GM18502 (cell line): Measurements from ENCODE around the gene COL20A1.
"Not testable (repeated sequence)": the region's sequence is repeated elsewhere in the genome, so short reads cannot be mapped to it uniquely, and the experiment has no call there.

ENCODE experiments used
- ATAC-seq: cut with Tn5 transposase; IDR thresholded peaks from one replicate; pipeline ENCODE4 v1.9.1; 2021; ENCODE audit warnings: mild to moderate bottlenecking; ENCODE audit not compliant: unreplicated experiment, poor library complexity

COL20A1 gene

GRCh38 chr20:63329331-63330083 is 36.5 kb downstream of the COL20A1 start:
- ATAC-seq, result no peak

- no peak for ATAC-seq
Observed at GRCh38 chr20:63330084-63330760, 37.2 kb downstream of the COL20A1 start.

DNA sequence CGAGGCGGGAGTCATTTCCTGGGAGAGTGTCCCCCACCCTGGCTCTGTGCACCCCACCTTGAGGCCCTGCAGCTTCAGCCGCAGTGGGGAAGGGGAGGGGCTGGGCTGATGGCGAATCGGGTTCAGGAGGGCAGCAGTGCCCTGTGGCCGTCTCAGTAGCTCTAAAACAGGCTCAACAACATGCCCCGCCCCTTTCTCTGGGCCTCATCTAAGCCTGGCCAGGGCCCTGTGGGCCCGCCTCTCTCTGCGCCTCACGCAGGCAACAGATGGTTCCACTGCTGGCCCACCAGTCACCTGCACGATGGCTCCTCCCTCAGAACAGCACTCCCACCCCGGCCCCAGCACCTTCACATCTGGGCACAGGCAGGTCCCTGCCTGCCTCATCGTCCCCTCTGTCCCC is 38.0 kb downstream of the COL20A1 start:
- no peak for ATAC-seq

DNA sequence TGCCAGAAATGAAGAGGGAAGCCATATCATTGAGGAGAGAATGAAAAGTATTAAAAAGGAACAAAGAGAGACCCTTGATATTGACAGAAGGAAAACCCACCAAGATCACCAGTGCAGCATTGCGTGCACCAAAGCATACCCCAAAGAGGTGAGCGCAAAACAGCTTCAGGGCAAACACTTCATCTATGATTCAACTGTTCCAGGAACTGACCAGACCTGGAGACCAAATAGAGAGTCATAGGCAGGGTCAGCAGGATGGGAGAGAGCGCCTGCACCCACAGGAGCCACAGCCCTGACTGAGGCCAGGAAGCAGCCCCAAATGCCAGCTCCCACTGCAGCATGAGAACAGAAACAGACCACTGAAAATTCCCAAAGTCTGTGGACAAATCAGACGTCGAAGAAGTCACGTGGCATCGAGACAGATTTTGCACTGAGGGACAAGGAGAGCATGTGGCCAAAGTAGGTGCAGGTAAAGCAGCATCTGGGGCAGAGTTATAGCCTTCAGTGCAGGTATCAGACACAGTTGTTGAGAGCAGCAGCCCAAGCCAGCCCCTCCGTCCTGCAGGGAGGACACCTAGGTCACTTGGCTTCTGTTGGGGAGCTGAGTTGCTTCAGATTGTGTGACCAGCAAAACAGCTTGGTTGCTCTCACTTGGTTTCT is 38.9 kb downstream of the COL20A1 start:
- no peak for ATAC-seq

DNA sequence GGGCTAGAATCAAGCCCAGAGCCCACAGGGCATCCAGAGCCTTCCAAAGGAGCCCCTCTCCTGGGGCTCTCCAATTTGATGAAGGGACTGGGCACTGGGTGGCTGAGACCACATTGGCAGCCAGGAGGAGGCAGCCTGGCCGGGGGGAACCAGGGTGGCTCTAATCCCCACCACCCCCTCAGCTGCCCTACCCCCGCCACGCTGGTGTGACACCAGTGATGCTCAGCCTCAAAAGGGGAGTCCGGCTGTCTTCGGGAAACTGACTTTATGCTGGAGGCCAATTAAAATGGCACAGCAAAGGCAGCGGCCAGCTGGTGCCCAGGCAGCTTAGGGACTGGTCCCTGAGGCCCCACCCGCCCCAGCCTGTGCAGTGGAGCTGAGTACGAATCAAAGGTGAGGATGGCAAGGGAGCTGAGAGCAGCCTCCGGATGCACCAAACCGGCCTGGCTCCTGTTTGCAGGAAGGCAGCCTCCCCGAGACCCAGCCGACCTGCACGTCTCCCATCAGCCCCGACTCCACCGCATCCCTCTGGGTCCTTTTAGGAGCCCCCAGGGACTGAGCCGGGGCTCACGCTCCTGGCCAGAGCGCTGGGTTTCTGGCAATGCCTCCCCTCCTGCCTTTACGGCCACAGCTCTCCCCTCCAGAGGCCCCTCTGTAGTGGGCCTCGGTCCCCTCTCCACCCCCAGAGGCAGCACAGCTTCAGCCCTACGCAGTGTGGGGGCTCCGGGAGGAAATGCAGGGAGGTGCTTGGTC is 39.7 kb downstream of the COL20A1 start:
- ATAC-seq, result no peak

DNA sequence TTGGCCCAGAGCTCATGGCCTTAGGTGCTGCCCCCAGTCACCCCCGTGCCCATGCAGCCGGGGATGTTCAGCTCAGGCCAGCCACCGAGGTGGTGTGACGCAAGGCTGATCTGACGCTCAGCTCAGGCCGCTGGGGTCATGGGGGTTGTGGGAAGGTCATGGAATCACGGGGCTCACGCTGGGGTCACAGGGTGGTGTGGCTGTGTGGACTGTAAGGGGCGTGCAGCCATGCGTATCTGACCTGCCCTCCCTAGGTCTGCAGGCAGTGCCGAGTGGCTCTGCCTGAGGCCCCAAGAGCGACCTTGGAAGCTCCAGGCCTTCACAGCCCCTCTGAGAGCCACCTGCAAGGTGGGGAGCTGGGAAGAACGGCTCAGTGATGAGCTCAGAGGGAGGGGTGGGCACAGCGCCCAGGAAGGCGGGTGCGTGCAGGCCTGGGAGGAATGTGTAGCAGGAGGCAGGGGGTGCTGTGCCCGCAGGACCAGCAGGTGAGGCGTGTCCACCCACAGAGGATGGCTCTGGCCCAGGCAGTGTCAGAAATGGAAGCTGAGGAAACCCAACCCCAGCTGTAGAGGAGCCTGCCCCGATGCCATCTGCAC is 40.4 kb downstream of the COL20A1 start:
- ATAC-seq, result no peak

- no peak for ATAC-seq
Observed at GRCh38 chr20:63334356-63334755, 41.4 kb downstream of the COL20A1 start.

DNA sequence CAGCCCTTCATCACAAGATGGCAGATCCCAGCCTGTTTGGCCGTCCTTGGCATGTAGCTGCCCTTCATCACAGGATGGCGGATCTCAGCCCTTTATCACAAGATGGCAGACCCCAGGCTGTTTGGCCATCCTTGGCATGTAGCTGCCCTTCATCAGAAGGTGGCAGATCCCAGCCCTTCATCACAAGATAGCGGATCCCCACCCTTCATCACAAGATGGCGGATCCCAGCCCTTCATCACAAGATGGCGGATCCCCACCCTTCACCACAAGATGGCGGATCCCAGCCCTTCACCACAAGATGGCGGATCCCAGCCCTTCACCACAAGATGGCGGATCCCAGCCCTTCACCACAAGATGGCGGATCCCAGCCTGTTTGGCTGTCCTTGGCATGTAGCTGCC is 42.1 kb downstream of the COL20A1 start:
- ATAC-seq, result not testable (repeated sequence)

DNA sequence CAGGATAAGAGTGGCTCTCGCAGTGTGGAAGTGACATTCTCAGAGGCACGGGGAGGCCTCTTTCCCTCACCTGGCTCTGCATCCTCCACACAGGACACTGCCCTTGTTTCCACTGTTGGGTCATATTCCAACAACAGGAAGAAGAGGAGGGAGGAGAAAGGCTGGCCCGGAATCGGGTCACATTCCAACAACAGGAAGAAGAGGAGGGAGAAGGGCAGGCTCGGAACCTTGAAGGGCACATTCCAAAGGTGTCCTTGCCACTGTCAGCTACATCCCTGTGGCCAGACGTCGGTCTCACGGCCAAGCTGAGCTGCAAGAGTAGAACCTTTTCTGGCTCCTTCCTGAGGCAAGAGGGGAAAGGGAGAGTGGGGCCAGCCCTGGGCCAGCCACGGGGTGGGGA is 42.7 kb downstream of the COL20A1 start:
- no peak for ATAC-seq

- ATAC-seq, result no peak
Observed at GRCh38 chr20:63336232-63336752, 43.3 kb downstream of the COL20A1 start.

DNA sequence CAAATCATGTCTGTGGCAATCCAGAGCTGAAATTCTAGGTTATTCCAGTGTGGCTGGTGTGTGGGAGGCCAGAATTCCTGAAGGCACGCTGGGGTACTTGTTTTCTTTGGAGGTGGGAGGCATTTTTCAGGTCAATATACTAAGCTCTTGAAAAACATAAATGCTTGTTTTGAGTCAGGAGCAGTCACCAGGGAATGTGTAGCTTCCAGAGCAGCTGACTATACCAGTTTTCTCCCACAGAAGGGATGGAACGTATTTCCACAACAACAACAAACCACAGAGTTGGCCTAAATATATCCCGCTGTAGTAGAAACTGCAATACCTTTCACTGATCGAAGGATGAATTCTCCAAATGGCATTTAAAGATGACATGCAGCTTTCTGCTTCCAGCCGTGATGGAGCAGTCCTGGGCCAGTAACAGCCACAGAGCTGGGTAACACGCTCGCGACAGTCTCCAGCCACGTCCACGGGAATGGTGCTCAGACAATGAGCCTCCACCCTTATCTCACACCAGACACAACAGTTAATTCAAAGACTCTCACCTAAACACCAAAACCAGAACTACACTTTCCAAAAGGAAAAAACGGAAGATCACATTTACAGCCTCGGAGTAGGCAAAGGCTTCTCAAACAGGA is 44.9 kb downstream of the COL20A1 start:
- ATAC-seq, result no peak

GRCh38 chr20:63339154-63340094 is 46.4 kb downstream of the COL20A1 start:
- not testable (repeated sequence) for ATAC-seq

GRCh38 chr20:63340158-63340688 is 47.2 kb downstream of the COL20A1 start:
- ATAC-seq, result not testable (repeated sequence)

DNA sequence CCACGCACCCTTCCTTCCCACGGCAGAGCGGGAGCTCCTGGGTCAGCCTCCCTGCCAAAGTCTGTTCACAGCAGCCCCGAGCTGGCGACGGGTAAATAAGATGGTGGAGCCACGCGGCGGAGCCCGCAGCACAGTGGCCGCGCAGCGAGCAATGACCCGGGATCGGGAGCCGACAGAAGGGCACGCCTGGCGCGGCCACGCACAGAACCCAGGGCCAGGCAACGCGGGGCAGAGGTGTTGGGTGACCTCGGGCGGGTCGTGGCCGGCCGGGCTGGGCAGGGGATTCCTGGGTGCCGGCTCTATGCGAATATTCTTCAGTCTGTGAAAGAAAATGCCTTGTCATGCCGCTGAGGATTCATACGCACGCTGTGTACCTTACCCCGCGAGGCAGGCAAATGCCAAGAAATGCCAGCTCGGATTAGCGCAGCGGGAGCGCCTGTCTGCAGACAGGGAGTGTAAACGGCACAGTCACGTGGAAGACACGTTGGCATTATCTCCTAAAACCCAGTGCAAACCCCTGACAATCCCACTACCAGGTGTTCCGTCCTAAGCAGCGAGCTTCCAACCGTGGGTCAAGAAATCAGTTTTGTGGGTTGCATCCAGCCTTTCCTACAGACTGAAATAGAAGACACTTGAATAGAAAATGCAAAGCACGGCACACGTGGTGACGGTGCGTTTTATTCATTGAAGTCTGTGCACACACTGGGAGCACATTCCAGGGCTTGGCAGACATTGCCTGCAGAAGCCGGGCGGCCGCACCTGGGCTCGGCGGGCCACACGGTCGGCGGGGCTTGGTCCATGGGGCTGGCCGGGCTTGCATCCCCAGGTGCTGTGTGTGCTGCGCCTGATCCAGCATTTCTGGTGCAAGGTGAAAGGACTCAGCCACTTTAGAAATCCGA is 49.8 kb downstream of the COL20A1 start:
- no peak for ATAC-seq

DNA sequence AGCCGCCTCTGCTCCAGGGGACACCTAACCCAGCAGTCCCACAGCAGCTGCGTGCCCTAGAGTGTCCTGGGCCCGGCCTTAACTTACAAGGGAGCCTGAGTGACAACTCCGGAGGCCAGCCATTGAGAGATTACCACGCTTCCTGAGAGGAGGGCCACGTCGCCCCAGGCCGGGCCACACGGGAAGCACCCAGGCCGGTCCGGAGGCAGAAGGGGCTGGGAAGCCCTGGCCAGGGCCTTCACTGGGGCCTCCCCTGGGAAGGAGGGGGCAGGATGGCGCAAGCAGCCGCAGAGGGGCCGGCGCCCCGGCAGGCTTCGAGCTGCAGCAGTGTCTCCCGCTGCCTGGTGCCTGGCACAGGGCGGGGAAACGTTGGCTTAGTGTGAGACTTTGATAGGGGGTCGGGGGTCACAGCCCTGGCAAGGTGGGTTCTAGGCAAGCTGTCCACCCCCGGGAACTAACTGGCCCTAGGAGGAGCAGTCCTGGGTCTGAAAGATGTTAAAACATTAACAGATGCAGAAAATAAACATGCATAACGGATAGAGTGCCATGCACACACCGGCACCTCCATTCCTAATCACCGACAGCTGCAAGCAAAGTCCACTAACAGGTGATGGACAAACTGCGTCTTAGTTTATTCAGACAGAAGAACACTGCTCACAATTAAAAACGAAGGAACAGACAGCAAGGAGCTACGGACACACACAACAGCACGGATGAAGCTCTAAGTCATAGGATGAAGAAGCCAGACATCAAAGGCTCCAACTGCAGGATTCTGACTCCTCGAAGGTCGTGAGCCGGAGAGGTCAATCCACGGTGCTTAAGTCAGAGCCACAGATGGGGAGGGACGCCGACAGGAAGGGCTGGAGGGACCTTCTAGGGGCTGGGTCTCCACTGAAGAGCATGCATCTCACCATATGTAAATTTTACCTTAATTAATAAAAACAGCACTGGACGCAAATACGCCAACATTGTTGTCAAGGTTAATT is 50.8 kb downstream of the COL20A1 start:
- ATAC-seq, result no peak
